CD4-positive, alpha-beta T cell treated with Interleukin-6 for 4 hours (primary cell): ENCODE data around the gene SCAF8.

Experiments
- DNase-seq: peaks from one replicate; pipeline ENCODE4 v3.0.0-alpha.2; 2020; ENCODE audit warnings: mixed read lengths

SCAF8 gene

DNA sequence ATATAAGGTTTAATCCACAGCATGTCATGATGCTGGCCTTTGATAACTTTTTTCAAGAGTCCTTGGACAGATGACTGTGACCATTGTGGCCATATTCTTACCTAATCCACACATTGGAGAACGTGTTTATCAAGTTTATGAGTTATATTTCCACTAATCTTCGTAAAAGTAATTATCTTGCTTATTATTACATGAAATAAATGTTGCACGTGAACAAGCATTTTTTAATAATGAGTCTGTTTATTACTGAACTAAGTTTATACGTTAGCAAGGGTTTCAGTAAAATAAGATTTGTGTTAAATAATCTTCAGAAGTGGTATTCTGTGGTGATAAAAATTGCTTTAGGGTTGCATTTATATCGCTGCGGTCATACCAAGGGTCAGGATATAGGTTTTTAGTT lies 107.1 kb downstream of the SCAF8 start:
- DNase-seq: no peak

DNA sequence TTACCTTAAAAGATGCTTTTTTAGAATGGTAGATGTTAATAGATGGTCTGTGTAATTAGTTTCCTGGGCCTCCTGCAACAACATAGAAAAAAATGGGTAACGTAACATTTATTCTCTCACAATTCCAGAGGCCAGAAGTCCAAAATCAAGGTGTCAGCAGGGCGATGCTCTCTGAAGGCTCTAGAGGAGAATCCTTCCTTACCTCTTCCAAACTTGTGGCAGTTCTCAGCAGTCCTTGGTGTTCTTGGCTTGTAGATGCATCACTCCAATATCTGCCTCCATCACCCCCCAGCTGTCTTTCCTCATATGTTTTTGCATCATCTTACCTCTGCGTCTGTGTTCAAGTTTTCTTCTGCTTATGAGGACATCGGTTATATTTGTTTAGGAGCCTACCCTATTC lies 107.9 kb downstream of the SCAF8 start:
- DNase-seq: no peak

- no peak for DNase-seq
Measured at GRCh38 chr6:154842833-154843232, 109.6 kb downstream of the SCAF8 start.

DNA sequence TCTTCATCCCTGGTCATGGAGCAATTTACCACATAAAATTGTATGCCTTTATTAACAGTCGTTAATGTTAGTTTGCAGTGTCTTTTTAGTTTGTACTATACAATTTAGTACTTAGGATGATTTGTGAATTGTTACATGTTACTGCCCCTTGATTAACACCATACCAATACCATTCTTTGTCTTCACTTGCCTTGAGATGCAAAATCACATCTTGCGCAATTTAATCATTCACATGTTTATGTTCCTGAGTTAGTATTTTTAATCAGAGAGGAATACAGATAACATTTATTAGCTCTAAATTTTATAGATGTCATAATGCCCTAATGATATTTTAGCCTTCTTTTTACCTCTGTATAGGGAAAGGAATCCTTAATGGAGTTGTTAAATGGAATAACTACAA lies 114.1 kb downstream of the SCAF8 start:
- DNase-seq: no peak

DNA sequence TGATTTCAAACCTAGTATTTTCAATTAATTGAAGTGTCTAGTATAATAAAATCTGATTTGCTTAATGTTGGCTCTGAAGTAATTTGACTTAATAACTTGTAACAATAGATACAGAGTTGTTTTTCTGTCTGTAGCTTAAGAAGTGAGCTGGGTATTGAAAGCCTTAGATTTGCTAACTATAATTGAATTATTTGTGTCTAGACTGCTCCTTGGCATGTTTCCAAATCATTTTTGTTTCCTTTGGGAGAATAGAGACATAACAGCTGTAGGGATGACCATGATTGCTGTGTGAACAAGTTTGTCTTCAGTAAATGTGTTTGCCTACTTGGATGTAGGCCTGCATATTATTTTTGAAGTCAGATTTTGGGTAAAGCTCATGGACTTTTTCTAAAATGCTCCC lies 115.4 kb downstream of the SCAF8 start:
- DNase-seq: no peak

GRCh38 chr6:154849475-154849874 lies 116.3 kb downstream of the SCAF8 start:
- DNase-seq: no peak

GRCh38 chr6:154852687-154853086 lies 119.5 kb downstream of the SCAF8 start:
- no peak for DNase-seq

DNA sequence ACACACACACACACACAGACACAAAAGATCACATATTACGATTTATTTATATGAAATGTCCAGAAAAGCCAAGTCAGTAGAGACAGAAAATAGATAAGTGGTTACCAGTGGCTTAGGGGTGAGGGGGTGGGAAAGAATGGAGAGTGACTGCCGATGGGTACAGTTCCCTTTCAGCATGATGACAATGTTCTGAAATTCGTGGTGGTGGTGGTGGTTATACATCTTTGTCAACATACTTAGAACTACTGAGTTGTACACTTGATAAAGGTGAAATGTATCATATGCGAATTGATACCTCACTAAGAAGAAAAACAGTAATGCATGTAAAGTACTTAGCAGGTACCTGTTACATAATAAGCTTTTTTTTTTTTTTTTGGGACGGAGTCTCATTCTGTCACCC lies 124.3 kb downstream of the SCAF8 start:
- no peak for DNase-seq

GRCh38 chr6:154861825-154862224 lies 128.6 kb downstream of the SCAF8 start:
- DNase-seq: no peak

- DNase-seq: no peak
Measured at GRCh38 chr6:154862536-154862935, 129.3 kb downstream of the SCAF8 start.

DNA sequence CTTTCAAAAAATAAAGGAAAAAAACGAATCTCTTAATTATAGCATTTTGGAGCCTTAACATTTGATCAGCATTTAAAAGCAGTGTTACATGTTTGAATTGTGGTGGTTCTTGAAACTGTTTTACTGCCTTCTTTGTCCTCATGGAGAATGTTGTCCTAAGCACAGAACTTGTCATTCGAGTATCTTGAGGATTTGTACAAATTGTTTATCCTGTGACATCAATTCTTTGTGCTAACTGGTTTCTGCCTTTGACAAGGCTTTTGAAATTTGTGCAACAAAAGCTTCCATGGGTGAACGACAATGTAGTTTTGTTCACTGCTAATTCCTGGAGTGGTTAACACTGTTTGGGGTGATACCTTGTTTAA lies 130.8 kb downstream of the SCAF8 start:
- no peak for DNase-seq

DNA sequence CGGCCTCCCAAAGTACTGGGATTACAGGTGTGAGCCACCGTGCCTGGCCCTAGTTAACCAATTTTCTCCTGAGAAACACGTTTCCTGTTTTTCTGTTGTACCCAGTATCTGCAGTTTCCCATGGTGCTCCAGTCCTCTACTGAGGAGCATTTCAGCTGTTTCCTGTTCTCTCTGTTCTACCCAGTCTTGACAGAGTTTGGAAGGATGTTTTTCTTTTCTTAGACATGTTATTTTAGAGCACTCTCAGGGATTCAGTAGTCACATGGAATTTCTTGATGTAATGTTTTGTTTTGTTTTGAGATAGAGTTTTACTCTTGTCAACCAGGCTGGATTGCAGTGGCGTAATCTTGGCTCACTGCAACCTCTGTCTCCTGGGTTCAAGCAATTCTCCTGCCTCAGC lies 132.1 kb downstream of the SCAF8 start:
- no peak for DNase-seq

DNA sequence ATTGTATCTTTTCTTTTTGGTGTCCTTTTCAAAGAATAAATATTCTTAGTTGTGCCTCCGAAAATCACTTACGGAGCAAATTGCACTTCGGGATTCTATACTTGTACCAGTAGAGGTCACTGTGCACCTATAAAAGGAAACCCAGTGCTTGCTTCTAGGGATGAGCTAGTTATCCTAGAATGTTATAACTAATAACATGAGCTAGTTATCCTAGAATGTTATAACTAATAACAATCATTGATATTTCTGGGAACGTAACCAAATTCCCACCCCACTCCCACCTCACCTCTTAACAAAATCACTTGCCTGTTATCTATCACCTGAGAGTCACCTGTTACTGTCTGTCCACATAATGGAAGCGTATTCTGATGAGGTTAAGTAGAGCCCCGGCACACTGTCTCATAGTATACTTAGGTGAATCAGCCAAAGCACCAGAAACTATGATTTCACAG lies 135.0 kb downstream of the SCAF8 start:
- DNase-seq: no peak

- no peak for DNase-seq
Measured at GRCh38 chr6:154872542-154873114, 139.4 kb downstream of the SCAF8 start.

DNA sequence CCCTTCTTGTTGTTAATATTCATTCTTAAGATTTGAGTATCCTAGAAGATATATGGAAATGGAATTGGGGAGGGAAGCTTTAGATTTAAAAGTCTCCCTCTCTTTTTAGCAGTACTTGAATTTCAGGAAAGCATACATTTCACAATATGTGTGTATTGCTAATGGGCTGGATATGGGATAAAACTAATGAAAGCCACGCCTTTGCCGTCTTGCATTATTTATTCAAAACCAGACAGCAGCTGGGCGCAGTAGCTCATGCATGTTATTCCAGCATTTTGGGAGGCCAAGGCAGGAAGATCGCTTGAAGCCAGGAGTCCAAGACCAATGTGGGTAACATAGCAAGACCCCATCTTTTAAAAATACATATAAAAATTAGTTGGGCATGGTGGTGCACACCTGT lies 140.3 kb downstream of the SCAF8 start:
- DNase-seq: no peak

- DNase-seq: no peak
Measured at GRCh38 chr6:154874773-154875592, 141.8 kb downstream of the SCAF8 start.

GRCh38 chr6:154876486-154877280 lies 143.5 kb downstream of the SCAF8 start:
- DNase-seq: no peak

GRCh38 chr6:154878871-154879491 lies 145.8 kb downstream of the SCAF8 start:
- DNase-seq: no peak

- DNase-seq: no peak
Measured at GRCh38 chr6:154882107-154882506, 148.9 kb downstream of the SCAF8 start.
